ENCODE results near the gene PDK1. TPM values are rescaled to one million over a fixed set of nuclear protein-coding genes. Genes with fewer than 3 reads are reported as not detected.

The PDK1 gene
- 12.3 and 14.6 TPM in 2 replicates for total RNA-seq
- long read RNA-seq, full-length matches to known transcripts = 5 of 16 reads
- long read RNA-seq, partial matches to known transcripts = 2 of 16 reads
- long read RNA-seq, other reads (novel, unspliced or antisense) = 9 of 16 reads

- TF ChIP-seq, protein P1, sequence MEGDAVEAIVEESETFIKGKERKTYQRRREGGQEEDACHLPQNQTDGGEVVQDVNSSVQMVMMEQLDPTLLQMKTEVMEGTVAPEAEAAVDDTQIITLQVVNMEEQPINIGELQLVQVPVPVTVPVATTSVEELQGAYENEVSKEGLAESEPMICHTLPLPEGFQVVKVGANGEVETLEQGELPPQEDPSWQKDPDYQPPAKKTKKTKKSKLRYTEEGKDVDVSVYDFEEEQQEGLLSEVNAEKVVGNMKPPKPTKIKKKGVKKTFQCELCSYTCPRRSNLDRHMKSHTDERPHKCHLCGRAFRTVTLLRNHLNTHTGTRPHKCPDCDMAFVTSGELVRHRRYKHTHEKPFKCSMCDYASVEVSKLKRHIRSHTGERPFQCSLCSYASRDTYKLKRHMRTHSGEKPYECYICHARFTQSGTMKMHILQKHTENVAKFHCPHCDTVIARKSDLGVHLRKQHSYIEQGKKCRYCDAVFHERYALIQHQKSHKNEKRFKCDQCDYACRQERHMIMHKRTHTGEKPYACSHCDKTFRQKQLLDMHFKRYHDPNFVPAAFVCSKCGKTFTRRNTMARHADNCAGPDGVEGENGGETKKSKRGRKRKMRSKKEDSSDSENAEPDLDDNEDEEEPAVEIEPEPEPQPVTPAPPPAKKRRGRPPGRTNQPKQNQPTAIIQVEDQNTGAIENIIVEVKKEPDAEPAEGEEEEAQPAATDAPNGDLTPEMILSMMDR (conservative IDR thresholded peaks at IDR 0.05) = no peak
- DNase-seq (ENCODE audit: low read depth, low spot score) = peak; percentile 77
- Mint-ChIP-seq H3K4me3 (peak within 1 kb of the TSS; percentile 94), H3K4me1 (peaks cover 38% of the 10 kb centered on the region), H3K9me3 (no peaks in the 10 kb centered on the region), H3K27me3 (ENCODE audit: low read depth) (peaks cover 23% of the 10 kb centered on the region), H3K27ac (ENCODE audit: unreplicated experiment) (peak within 1 kb of the TSS; percentile 98), H3K36me3 (ENCODE audit: low read depth) (peaks cover under 1% of the 10 kb centered on the region)
Observed at GRCh38 chr2:172555522-172556283, at the start of gene PDK1. TSS of gene PDK1 (plus strand) at chr2:172556090. CDS start at chr2:172556151, 61 bp downstream.

DNA sequence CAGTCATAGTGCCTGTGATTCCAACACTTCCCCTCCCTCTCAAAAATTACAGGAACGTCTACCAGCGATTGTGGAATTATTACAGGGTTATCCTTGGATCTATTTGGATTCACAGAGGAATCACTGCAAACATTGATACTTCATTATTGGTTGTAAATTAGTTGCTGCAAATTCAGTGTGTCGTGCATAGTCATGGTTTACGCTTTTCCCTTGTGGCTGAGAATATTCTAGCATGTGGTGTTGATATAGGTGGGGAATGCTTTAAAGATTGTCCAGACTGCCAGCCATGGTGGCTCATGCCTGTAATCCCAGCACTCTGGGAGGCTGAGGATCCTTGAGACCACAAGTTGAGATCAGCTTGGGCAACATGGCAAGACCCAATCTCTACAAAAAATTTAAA is 48.7 kb upstream of the PDK1 start:
- Mint-ChIP-seq H3K9me3 (peaks cover 14% of the 10 kb centered on the region), H3K27ac (ENCODE audit: unreplicated experiment) (no peak overlapping the region), H3K27me3 (ENCODE audit: low read depth) (no peaks in the 10 kb centered on the region), H3K4me1 (no peaks in the 10 kb centered on the region), H3K36me3 (ENCODE audit: low read depth) (peaks cover 22% of the 10 kb centered on the region), H3K4me3 (no peak overlapping the region)
- DNase-seq (ENCODE audit: low read depth, low spot score) = no peak
- TF ChIP-seq, protein P1 (conservative IDR thresholded peaks at IDR 0.05) = no peak

DNA sequence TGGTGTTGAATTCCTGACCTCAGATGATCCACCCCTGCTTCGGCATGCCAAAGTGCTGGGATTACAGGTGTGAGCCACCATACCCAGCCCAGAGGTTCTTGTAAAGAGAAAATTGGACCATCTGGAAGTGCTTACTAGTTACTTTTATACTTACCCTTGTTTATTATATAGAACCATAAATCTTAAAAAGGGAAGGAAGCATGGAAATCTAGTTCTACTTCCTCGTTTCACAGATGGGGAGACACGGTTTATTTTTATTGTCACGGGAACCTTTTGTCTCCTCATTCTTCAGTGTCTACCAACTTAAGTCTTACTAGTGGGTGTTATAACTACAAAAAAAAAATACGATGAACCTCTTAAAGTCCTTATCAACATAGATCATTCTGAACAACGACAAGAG is 45.8 kb upstream of the PDK1 start:
- TF ChIP-seq, protein P1 (conservative IDR thresholded peaks at IDR 0.05) = no peak
- Mint-ChIP-seq H3K27me3 (ENCODE audit: low read depth) (no peaks in the 10 kb centered on the region), H3K4me1 (no peaks in the 10 kb centered on the region), H3K9me3 (peaks cover 23% of the 10 kb centered on the region), H3K4me3 (no peak overlapping the region), H3K27ac (ENCODE audit: unreplicated experiment) (no peak overlapping the region), H3K36me3 (ENCODE audit: low read depth) (peaks cover 33% of the 10 kb centered on the region)
- no peak for DNase-seq (ENCODE audit: low read depth, low spot score)

DNA sequence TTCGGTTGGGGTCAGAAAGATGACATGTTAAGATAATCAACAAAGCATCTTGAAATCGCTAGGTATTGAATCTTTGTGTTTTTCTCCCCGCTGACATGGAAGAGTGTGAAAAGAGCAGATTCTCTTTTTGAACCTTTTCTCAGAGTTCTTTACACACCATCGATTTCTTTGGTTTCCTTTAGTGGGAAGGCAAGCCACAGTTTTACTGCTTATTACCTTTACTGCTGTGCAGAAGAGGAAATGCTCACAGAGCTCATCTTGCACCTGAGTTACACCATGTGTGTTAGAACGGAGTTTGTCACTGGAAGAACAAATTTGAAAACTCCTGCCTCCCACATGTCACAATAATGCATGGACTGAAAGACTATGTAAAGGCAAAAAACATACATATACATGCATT is 45.3 kb upstream of the PDK1 start:
- no peaks in the 10 kb centered on the region for H3K27me3 Mint-ChIP-seq (ENCODE audit: low read depth)
- no peak overlapping the region for H3K27ac Mint-ChIP-seq (ENCODE audit: unreplicated experiment)
- TF ChIP-seq, protein P1 (conservative IDR thresholded peaks at IDR 0.05) = no peak
- H3K4me3 Mint-ChIP-seq = no peak overlapping the region
- H3K9me3 Mint-ChIP-seq = peaks cover 23% of the 10 kb centered on the region
- DNase-seq (ENCODE audit: low read depth, low spot score) = no peak
- no peaks in the 10 kb centered on the region for H3K4me1 Mint-ChIP-seq
- peaks cover 33% of the 10 kb centered on the region for H3K36me3 Mint-ChIP-seq (ENCODE audit: low read depth)

GRCh38 chr2:172512810-172513523 is 42.9 kb upstream of the PDK1 start:
- Mint-ChIP-seq H3K4me1 (no peaks in the 10 kb centered on the region), H3K36me3 (ENCODE audit: low read depth) (peaks cover 27% of the 10 kb centered on the region), H3K9me3 (peaks cover 29% of the 10 kb centered on the region), H3K27ac (ENCODE audit: unreplicated experiment) (no peak overlapping the region), H3K4me3 (no peak overlapping the region), H3K27me3 (ENCODE audit: low read depth) (no peaks in the 10 kb centered on the region)
- TF ChIP-seq, protein P1 (conservative IDR thresholded peaks at IDR 0.05) = no peak
- DNase-seq (ENCODE audit: low read depth, low spot score) = no peak
